NCI-H524 treated with DMSO at 0.1 percent for 48 hours (cell line): ENCODE data around the gene CD44.
A peak's percentile ranks its signal among the peaks of the same experiment; 100 is the strongest.
"Not testable (repeated sequence)": the region's sequence is repeated elsewhere in the genome, so short reads cannot be mapped to it uniquely, and the experiment has no call there.

Experiments used
- DNase-seq: peaks from one replicate; lab custom pipeline; 2025; lab: John Stamatoyannopoulos, UW

The CD44 gene

DNA sequence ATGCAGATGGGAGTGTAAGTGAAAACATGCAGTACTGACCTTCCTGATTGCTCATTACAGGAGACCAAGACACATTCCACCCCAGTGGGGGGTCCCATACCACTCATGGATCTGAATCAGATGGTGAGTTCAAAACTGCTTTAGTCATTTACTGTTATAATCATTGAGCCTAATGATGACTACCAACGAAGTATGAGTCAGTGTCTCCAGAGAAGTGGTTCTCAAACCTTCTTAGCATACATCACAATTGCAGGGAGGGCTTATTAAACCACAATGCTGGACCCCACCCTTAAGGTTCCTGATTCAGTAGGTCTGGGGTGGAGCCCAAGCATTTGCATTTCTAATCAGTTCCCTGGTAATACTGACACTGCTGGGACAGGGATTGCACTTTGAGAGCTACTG is 75.8 kb downstream of the CD44 start:
- no peak for DNase-seq

DNA sequence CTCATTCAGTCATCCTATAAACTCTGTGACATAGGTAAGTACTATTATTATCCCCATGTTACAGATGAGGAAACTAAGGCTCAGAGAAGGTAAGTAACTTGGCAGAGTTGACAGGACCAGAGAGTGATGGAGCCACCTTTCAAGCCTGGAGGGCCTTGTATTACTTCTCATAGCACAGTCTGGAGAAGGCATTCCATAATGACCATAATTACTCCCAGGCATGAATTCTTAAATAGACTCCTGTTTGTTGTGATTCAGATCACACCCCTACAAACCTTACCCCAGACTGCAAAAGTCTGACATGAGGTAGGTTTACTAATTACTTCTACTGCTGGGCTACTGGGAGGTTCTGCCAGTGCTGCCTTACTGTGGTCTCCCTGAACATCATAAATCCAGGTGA is 77.0 kb downstream of the CD44 start:
- DNase-seq = no peak

DNA sequence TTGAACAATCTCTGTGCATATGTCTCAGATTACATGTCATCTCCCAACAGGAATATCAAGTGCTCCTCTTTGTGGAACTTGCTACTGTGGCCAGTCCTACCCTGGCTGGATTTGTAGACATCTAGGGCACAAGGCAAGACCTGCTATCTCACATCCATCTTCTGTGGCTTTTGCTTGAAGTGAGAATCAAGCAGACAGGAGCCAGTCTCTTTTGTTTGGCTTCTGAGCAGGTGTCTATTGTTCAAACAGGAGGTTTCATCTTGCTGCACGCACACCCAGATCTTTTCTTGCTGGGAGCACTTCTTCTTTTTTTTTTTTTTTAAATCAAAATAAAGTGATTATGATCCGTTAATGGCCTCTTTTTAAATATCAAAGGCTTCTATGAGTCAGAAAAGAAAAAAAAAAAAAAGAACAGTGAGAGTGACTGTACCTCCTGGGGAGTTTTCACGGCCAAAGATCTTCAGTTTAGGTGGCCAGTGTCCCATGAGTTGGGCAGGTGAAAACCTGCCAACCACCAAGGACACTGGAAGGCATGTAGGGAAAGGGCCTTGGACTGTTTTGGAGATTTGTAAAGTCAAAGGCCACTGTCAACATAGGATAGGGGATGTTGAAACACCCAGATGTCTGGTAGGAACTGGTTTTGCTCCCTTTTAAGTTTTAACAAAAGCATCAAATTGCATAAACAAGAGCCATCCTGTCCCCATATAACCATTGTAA is 78.1 kb downstream of the CD44 start:
- DNase-seq = no peak

DNA sequence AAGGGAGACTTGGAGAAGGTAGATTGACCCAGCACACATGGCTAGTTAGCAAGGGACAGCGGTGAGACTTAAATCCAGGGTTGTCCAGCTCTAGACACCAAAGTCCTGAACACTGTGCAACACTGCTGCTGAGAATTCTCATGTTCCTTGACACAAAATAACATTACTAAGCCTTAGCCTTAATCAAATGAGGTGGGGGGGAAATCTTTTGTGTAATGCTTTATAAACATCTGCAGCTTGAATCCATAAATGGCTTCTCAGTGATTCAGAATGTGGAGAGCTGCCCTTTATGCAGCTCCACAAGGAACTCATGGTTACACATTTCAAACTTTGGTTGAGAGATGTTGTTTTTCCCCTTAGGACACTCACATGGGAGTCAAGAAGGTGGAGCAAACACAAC is 80.0 kb downstream of the CD44 start:
- DNase-seq = no peak

GRCh38 chr11:35223371-35223796 is 84.4 kb downstream of the CD44 start:
- DNase-seq = peak; percentile 92

- no peak for DNase-seq
Measured at GRCh38 chr11:35223991-35224390, 85.0 kb downstream of the CD44 start.

- no peak for DNase-seq
Measured at GRCh38 chr11:35225946-35226520, 87.1 kb downstream of the CD44 start.

DNA sequence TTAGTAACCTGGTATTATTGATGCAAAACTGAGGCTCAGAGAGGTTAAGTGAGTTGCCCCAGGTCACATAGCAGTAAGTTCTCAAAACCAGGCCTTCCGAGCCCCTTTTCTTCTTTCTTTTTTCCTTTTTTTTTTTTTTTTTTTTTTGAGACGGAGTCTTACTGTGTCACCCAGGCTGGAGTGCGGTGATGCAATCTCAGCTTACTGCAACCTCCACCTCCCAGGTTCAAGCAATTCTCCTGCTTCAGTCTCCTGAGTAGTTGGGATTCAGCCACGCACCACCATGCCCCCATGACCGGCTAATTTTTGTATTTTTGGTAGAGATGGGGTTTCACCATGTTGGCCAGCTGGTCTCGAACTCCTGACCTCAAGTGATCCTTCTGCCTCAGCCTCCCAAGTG is 87.8 kb downstream of the CD44 start:
- not testable (repeated sequence) for DNase-seq

GRCh38 chr11:35227576-35228327 is 88.8 kb downstream of the CD44 start:
- DNase-seq = no peak

DNA sequence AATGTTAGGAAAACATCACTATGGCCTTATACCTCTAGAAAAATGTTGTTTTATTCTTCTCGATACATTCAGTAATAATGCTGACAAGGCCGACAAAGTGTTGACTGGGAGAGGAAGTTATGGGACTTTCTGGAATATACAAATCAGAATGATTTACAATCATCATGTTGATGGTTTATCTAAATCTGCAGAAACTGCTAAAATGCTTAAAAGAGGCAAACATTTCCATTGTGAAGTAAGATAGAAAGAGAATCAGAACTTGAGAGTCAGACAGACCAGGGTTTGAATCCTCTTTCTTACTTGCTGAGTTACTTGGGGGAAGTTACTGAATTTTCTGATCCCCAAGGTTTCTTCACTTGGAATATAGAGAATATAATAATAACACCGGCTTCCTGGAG is 89.4 kb downstream of the CD44 start:
- no peak for DNase-seq

DNA sequence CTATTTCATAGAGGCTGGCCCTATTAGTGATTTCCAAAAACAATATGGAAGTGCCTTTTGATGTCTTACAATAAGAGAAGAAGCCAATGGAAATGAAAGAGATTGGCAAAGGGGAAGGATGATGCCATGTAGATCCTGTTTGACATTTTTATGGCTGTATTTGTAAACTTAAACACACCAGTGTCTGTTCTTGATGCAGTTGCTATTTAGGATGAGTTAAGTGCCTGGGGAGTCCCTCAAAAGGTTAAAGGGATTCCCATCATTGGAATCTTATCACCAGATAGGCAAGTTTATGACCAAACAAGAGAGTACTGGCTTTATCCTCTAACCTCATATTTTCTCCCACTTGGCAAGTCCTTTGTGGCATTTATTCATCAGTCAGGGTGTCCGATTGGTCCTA is 91.4 kb downstream of the CD44 start:
- no peak for DNase-seq

DNA sequence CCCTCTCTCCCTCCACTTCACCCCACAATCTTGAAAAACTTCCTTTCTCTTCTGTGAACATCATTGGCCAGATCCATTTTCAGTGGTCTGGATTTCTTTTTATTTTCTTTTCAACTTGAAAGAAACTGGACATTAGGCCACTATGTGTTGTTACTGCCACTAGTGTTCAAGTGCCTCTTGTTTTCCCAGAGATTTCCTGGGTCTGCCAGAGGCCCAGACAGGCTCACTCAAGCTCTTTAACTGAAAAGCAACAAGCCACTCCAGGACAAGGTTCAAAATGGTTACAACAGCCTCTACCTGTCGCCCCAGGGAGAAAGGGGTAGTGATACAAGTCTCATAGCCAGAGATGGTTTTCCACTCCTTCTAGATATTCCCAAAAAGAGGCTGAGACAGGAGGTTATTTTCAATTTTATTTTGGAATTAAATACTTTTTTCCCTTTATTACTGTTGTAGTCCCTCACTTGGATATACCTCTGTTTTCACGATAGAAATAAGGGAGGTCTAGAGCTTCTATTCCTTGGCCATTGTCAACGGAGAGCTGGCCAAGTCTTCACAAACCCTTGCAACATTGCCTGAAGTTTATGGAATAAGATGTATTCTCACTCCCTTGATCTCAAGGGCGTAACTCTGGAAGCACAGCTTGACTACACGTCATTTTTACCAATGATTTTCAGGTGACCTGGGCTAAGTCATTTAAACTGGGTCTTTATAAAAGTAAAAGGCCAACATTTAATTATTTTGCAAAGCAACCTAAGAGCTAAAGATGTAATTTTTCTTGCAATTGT is 92.3 kb downstream of the CD44 start:
- DNase-seq = no peak

GRCh38 chr11:35232891-35233330 is 93.9 kb downstream of the CD44 start:
- DNase-seq = no peak

- DNase-seq = no peak
Measured at GRCh38 chr11:35233518-35233917, 94.5 kb downstream of the CD44 start.

DNA sequence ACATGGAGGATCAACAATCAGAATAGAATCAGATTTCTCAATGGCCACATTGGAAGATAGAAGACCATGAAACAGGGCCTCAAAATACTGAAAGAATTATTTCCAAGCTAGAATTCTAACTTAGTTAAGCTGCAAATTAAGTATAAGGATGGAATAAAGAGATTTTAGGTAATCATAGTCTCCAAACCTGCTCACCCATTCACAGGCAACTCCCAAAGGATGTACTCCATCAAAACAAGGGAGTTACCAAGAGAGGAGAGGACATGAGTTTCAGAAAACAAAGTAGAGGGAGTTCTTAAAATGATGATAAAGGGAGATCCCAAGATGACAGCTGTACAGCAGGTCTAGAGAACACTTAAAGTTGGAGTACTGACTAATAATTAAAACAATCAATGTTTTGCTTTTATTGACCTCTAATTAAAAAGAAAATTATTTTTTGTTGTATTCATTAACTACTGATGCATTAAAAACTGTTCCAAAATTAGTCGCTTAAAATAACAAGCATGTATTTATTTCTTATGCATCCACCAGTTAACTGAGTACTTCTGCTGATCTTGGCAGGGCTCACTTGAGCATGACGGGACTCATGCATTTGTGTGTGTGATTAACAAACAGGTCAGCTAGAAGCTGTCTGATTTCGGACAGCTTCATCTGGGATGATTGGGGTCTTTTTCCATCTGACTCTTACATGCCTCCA is 95.6 kb downstream of the CD44 start:
- no peak for DNase-seq

- DNase-seq = no peak
Measured at GRCh38 chr11:35235157-35235468, 96.1 kb downstream of the CD44 start.

- no peak for DNase-seq
Measured at GRCh38 chr11:35235498-35235897, 96.5 kb downstream of the CD44 start.

GRCh38 chr11:35235936-35236666 is 97.1 kb downstream of the CD44 start:
- DNase-seq = no peak

DNA sequence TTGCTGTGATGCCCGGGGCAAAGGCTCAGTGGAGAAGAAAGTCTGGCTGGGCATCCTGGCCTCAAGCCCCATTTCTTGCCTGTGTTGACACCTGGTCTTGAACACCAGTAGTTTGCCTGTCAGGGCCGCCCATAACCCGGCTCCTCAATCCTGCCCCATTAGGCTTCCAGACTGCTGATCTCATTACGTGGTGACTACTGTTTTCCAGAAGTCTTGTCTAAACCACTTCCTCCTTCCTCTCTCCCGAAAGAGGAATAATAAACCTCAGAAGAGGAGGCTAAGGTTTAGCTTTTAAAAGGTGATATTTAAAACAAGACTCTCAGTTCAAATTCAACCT is 97.7 kb downstream of the CD44 start:
- no peak for DNase-seq

- no peak for DNase-seq
Measured at GRCh38 chr11:35237351-35237750, 98.4 kb downstream of the CD44 start.
